HepG2 (cell line): ENCODE measurements around the gene PSMG4. TPM values are rescaled to one million over a fixed set of nuclear protein-coding genes. Genes with fewer than 3 reads are reported as not detected.

Experiments
- ATAC-seq: fragments of 200-7000 bp; cut with Tn5 transposase; 3 replicates; pipeline ENCODE4 v1.9.1; 2020; ENCODE audit warnings: mild to moderate bottlenecking, moderate library complexity
- BruUV-seq: library from RNA; stranded (reverse); fragments of 400-500 nt; replicated peaks from 2 replicates; lab custom pipeline; 2021; lab: Mats Ljungman, UMichigan
- CTCF ChIA-PET: fragments of 300-600 bp; formaldehyde crosslinking; extraction: SDS; loops from one replicate; lab custom pipeline; 2021; ENCODE audit warnings: low total read pairs, inconsistent platforms, low intra/inter-chr PET ratio; lab: Yijun Ruan, JAX
- POLR2A ChIA-PET: fragments of 350-600 bp; sonication (Branson Sonifier 250); formaldehyde crosslinking; loops from one replicate; lab custom pipeline; 2020; ENCODE audit warnings: antibody characterized with exemption, inconsistent platforms; lab: Yijun Ruan, JAX
- DNase-seq: peaks from one replicate; pipeline ENCODE4 v3.0.0-alpha.2; 2015; ENCODE audit warnings: low spot score
- FAIRE-seq: peaks from 3 replicates; lab custom pipeline; 2011; peaks lifted over from hg19 to GRCh38; lab: Jason Lieb, UNC
- H2AFZ ChIP-seq: one replicate; pipeline ENCODE4 v1.6.1; 2011; ENCODE audit warnings: low read length, inconsistent platforms
- H3K27ac ChIP-seq: fragments of 300-600 bp; 3 replicates; pipeline ENCODE4 v1.8.0; 2011; ENCODE audit warnings: mixed run types, mild to moderate bottlenecking, mixed read lengths, low read length, inconsistent platforms; ENCODE audit not compliant: insufficient read depth; ENCODE audit errors: extremely low read length
- H3K27me3 ChIP-seq, 2 experiments: fragments of 200-600 bp in 1 of 2; 2 replicates in 1 of 2; 3 replicates in 1 of 2; pipeline versions ENCODE4 v1.6.0 to v1.8.0; 2011; ENCODE audit warnings: low read length in 2 of 2, mild to moderate bottlenecking in 2 of 2, moderate library complexity in 2 of 2, inconsistent platforms in 1 of 2; ENCODE audit not compliant: insufficient read depth in 2 of 2, control insufficient read depth in 1 of 2
- H3K36me3 ChIP-seq, 2 experiments: fragments of 200-600 bp in 1 of 2; replicated peaks in 1 of 2; 2 replicates in 1 of 2; 3 replicates in 1 of 2; pipeline versions ENCODE4 v1.5.1 to v1.8.0; 2011; ENCODE audit warnings: low read length in 2 of 2, inconsistent platforms in 1 of 2; ENCODE audit not compliant: insufficient read depth in 2 of 2, control insufficient read depth in 1 of 2
- H3K4me1 ChIP-seq: 2 replicates; pipeline ENCODE4 v1.5.1; 2012; ENCODE audit warnings: low read length, inconsistent platforms; ENCODE audit not compliant: insufficient read depth
- H3K4me2 ChIP-seq: 2 replicates; pipeline ENCODE4 v1.6.0; 2011; ENCODE audit warnings: low read depth, low read length, inconsistent platforms
- H3K4me3 ChIP-seq, 3 experiments: fragments of 200-600 bp in 1 of 3; sonication (generic), shearing (Covaris generic) in 1 of 3; replicated peaks in 1 of 3; 2 replicates each; pipeline ENCODE4 v1.5.1; 2011 to 2016; ENCODE audit warnings: low read length in 3 of 3, inconsistent platforms in 2 of 3, low read depth in 2 of 3, mild to moderate bottlenecking in 2 of 3, control low read depth in 1 of 3, mixed read lengths in 1 of 3; ENCODE audit not compliant: insufficient read depth in 1 of 3
- H3K79me2 ChIP-seq: one replicate; pipeline ENCODE4 v1.6.1; 2011; ENCODE audit warnings: low read length, inconsistent platforms; ENCODE audit not compliant: insufficient read depth
- H3K9ac ChIP-seq: 2 replicates; pipeline ENCODE4 v1.6.0; 2011; ENCODE audit warnings: mild to moderate bottlenecking, low read depth, low read length, inconsistent platforms; ENCODE audit not compliant: insufficient read depth
- H3K9me3 ChIP-seq: 2 replicates; pipeline ENCODE4 v1.5.1; 2012; ENCODE audit warnings: mild to moderate bottlenecking, low read length
- H4K20me1 ChIP-seq: 2 replicates; pipeline ENCODE4 v1.6.0; 2011; ENCODE audit warnings: inconsistent platforms, mild to moderate bottlenecking, low read length, moderate library complexity; ENCODE audit not compliant: insufficient read depth
- DBP ChIP-seq: sonication (generic); formaldehyde crosslinking; IDR thresholded peaks from 2 replicates; pipeline ENCODE4 v1.4.0; 2020; ENCODE audit warnings: missing genetic modification reagents; ENCODE audit errors: not compliant biosample characterization
- FOXO4 ChIP-seq: sonication (generic); formaldehyde crosslinking; conservative IDR thresholded peaks from 2 replicates; pipeline ENCODE4 v1.8.1; 2023; ENCODE audit warnings: missing genetic modification reagents
- KAT7 ChIP-seq: IDR thresholded peaks from 2 replicates; pipeline ENCODE4 v1.6.1; 2018; ENCODE audit warnings: borderline replicate concordance, missing compliant biosample characterization
- MTA3 ChIP-seq: sonication (generic); formaldehyde crosslinking; IDR thresholded peaks from 2 replicates; pipeline ENCODE4 v1.4.0; 2020; ENCODE audit warnings: missing genetic modification reagents
- SRSF9 ChIP-seq: fragments of 200-400 bp; formaldehyde crosslinking; IDR thresholded peaks from 2 replicates; pipeline ENCODE4 v1.6.1; 2018; ENCODE audit warnings: borderline replicate concordance, mild to moderate bottlenecking, low read depth, low read length; ENCODE audit not compliant: insufficient read depth, poor library complexity, severe bottlenecking
- ZNF318 ChIP-seq: sonication (generic); formaldehyde crosslinking; IDR thresholded peaks from 2 replicates; pipeline ENCODE4 v1.4.0; 2020; ENCODE audit warnings: mild to moderate bottlenecking, missing genetic modification reagents
- ZNF839 ChIP-seq: sonication (generic); formaldehyde crosslinking; IDR thresholded peaks from 2 replicates; pipeline ENCODE4 v1.4.0; 2020; ENCODE audit warnings: missing genetic modification reagents, mild to moderate bottlenecking, borderline replicate concordance
- WGBS: methylation state at CpG from one replicate; pipeline ENCODE4 v1.1.6; 2017; ENCODE audit warnings: low lambda C conversion rate; 5-methylcytosine and 5-hydroxymethylcytosine counted together
- in situ Hi-C: cut with HindIII; loops from 2 replicates; pipeline ENCODE4 v1.10.0; 2017; ENCODE audit warnings: low pct_unique_long_range_greater_than_20kb; ENCODE audit not compliant: extremely low pct_ligation_motif_present
- intact Hi-C: fragments of 100-400 bp; cut with micrococcal nuclease; formaldehyde crosslinking; loops from one replicate; pipeline ENCODE4 v1.10.0; 2022; ENCODE audit not compliant: unreplicated experiment
- polyA plus RNA-seq, 8 experiments: library from polyadenylated mRNA; depleted of rRNA in 3 of 8; stranded (reverse) in 7 of 8; unstranded in 1 of 8; fragments of >200 nt; fragmentation: Illumina TruSeq in 4 of 8; extraction: Trizol in 4 of 8; gene quantifications; 2 replicates each; pipeline versions ENCODE4 v1.2.1 to v1.2.3, GENCODE V29; 2011 to 2016; ENCODE audit warnings: low read depth in 4 of 8, missing spikeins in 1 of 8, mixed read lengths in 1 of 8; ENCODE audit not compliant: insufficient read depth in 1 of 8
- total RNA-seq, 5 experiments: library from RNA; depleted of rRNA; stranded (reverse); fragments of >200 nt; fragmentation: Illumina TruSeq; extraction: Trizol; gene quantifications; 2 replicates each; pipeline ENCODE4 v1.2.3, GENCODE V29; 2016; ENCODE audit warnings: low read depth in 1 of 5
- TF ChIP-seq, protein P1 (sequence below): sonication (generic); formaldehyde crosslinking; IDR thresholded peaks from 2 replicates; pipeline ENCODE4 v1.4.0; 2020; ENCODE audit warnings: missing genetic modification reagents
- TF ChIP-seq, protein P2 (sequence below): sonication (generic); formaldehyde crosslinking; IDR thresholded peaks from 2 replicates; pipeline ENCODE4 v1.5.0; 2020; ENCODE audit warnings: missing genetic modification reagents, mild to moderate bottlenecking, borderline replicate concordance

The PSMG4 gene
- total and polyA plus RNA-seq, 2 of the 13 experiments (the other 11 are each of a cell fraction or from before 2014, with no cell fraction given), result 28.5 to 32.8 TPM

- H3K9ac ChIP-seq, result no peak overlapping the region
- no peak overlapping the region for H3K4me2 ChIP-seq
- FAIRE-seq, result no peak
- ATAC-seq, result no peak
- POLR2A ChIA-PET, result no interaction called here
- H3K4me1 ChIP-seq, result peaks cover 23% of the 10 kb centered on the region
- no peaks in the 10 kb centered on the region for H4K20me1 ChIP-seq
- in situ Hi-C loops (no loop called here), intact Hi-C loops (no loop called here)
- WGBS, result 13% methylated on average over 5 of the region's 5 CpGs
- DNase-seq, result no peak
- peaks cover 9 to 52% of the 10 kb centered on the region in 2 experiments; a peak in 4 of 5 replicates for H3K27me3 ChIP-seq
- BruUV-seq, result no TSS peak
- CTCF ChIA-PET, result no interaction called here
- H3K9me3 ChIP-seq, result no peaks in the 10 kb centered on the region
- H2AFZ ChIP-seq, result no peak overlapping the region
- no peaks in the 10 kb centered on the region for H3K79me2 ChIP-seq
- H3K36me3 ChIP-seq, result no peaks in the 10 kb centered on the region
- no peak overlapping the region for H3K4me3 ChIP-seq
- H3K27ac ChIP-seq, result no peak overlapping the region
- no peak for TF ChIP-seq ZNF839 (CRISPR knock-in tag)
- TF ChIP-seq, protein P1, sequence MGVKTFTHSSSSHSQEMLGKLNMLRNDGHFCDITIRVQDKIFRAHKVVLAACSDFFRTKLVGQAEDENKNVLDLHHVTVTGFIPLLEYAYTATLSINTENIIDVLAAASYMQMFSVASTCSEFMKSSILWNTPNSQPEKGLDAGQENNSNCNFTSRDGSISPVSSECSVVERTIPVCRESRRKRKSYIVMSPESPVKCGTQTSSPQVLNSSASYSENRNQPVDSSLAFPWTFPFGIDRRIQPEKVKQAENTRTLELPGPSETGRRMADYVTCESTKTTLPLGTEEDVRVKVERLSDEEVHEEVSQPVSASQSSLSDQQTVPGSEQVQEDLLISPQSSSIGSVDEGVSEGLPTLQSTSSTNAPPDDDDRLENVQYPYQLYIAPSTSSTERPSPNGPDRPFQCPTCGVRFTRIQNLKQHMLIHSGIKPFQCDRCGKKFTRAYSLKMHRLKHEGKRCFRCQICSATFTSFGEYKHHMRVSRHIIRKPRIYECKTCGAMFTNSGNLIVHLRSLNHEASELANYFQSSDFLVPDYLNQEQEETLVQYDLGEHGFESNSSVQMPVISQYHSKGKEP (CRISPR knock-in tag), result no peak
- TF ChIP-seq MTA3 (CRISPR knock-in tag), result no peak
- TF ChIP-seq, protein P2, sequence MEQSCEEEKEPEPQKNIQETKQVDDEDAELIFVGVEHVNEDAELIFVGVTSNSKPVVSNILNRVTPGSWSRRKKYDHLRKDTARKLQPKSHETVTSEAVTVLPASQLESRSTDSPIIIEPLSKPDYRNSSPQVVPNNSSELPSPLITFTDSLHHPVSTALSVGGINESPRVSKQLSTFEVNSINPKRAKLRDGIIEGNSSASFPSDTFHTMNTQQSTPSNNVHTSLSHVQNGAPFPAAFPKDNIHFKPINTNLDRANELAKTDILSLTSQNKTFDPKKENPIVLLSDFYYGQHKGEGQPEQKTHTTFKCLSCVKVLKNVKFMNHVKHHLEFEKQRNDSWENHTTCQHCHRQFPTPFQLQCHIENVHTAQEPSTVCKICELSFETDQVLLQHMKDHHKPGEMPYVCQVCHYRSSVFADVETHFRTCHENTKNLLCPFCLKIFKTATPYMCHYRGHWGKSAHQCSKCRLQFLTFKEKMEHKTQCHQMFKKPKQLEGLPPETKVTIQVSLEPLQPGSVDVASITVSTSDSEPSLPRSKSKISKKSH (CRISPR knock-in tag), result no peak
- TF ChIP-seq KAT7, result no peak
- TF ChIP-seq FOXO4 (CRISPR knock-in tag), result no peak
- no peak for TF ChIP-seq ZNF318 (CRISPR knock-in tag)
- no peak for TF ChIP-seq SRSF9
- TF ChIP-seq DBP (CRISPR knock-in tag), result no peak
These were observed 47.1 kb upstream of the PSMG4 start for GRCh38 chr6:3211681-3212080.
